PC-9 (cell line): ENCODE data around the gene ANGPTL7. TPM values are rescaled to one million over a fixed set of nuclear protein-coding genes. Genes with fewer than 3 reads are reported as not detected.

Experiments used
- BruUV-seq: library from RNA; stranded (reverse); fragments of 400-500 nt; replicated peaks from 2 replicates; lab custom pipeline; 2021; lab: Mats Ljungman, UMichigan
- CTCF ChIA-PET: fragments of 300-600 bp; sonication (Branson Sonifier 250); formaldehyde crosslinking; loops from one replicate; lab custom pipeline; 2022; ENCODE audit warnings: antibody characterized with exemption; lab: Charles Lee
- POLR2A ChIA-PET: fragments of 300-600 bp; sonication (Branson Sonifier 250); formaldehyde crosslinking; loops from one replicate; lab custom pipeline; 2022; ENCODE audit warnings: antibody characterized with exemption; ENCODE audit not compliant: unreplicated experiment; lab: Charles Lee
- DNase-seq, 2 experiments: peaks; one replicate each; pipeline versions ENCODE4 v3.0.0 to v3.0.0-alpha.2; 2015 to 2022; ENCODE audit warnings: mixed read lengths in 1 of 2
- H2AFZ ChIP-seq: fragments of 200-600 bp; sonication (generic); 2 replicates; pipeline ENCODE4 v1.8.1; 2017; ENCODE audit warnings: antibody characterized with exemption
- H3F3A ChIP-seq: fragments of 200-600 bp; sonication (generic); 2 replicates; pipeline ENCODE4 v1.8.1; 2017; ENCODE audit warnings: antibody characterized with exemption, mild to moderate bottlenecking, low read depth; ENCODE audit not compliant: insufficient read depth
- H3K27ac ChIP-seq: fragments of 200-600 bp; sonication (generic); 2 replicates; pipeline ENCODE4 v1.6.1; 2016; ENCODE audit warnings: mixed run types
- H3K27me3 ChIP-seq: fragments of 200-600 bp; sonication (generic); 2 replicates; pipeline ENCODE4 v1.6.1; 2016; ENCODE audit warnings: low read depth, mixed run types; ENCODE audit not compliant: insufficient read depth
- H3K36me3 ChIP-seq: fragments of 200-600 bp; sonication (generic); 2 replicates; pipeline ENCODE4 v1.6.1; 2016; ENCODE audit warnings: low read depth, mixed run types
- H3K4me1 ChIP-seq: fragments of 200-600 bp; sonication (generic); replicated peaks from 2 replicates; pipeline ENCODE4 v1.6.1; 2016; ENCODE audit warnings: mixed run types; ENCODE audit not compliant: insufficient read depth
- H3K4me2 ChIP-seq: fragments of 200-600 bp; sonication (generic); 2 replicates; pipeline ENCODE4 v1.6.1; 2017; ENCODE audit warnings: mixed run types
- H3K4me3 ChIP-seq: fragments of 200-600 bp; sonication (generic); 2 replicates; pipeline ENCODE4 v1.6.1; 2016; ENCODE audit warnings: mixed run types
- H3K79me2 ChIP-seq: fragments of 200-600 bp; sonication (generic); 2 replicates; pipeline ENCODE4 v1.6.1; 2017; ENCODE audit warnings: low read depth, mixed run types
- H3K9me2 ChIP-seq: fragments of 200-600 bp; sonication (generic); 2 replicates; pipeline ENCODE4 v1.8.1; 2017; ENCODE audit warnings: mild to moderate bottlenecking; ENCODE audit not compliant: insufficient read depth
- H3K9me3 ChIP-seq: fragments of 200-600 bp; sonication (generic); 2 replicates; pipeline ENCODE4 v1.8.1; 2016; ENCODE audit warnings: low read depth; ENCODE audit not compliant: insufficient read depth
- H4K20me1 ChIP-seq: fragments of 200-600 bp; sonication (generic); 2 replicates; pipeline ENCODE4 v1.8.1; 2017; ENCODE audit not compliant: insufficient read depth
- EZH2 ChIP-seq: fragments of 200-600 bp; sonication (generic); IDR thresholded peaks from 2 replicates; pipeline ENCODE4 v1.8.0; 2017; ENCODE audit warnings: antibody characterized with exemption, low read depth
- intact Hi-C: fragments of 100-400 bp; cut with micrococcal nuclease; formaldehyde crosslinking; loops from one replicate; pipeline ENCODE4 v1.10.0; 2022; ENCODE audit not compliant: unreplicated experiment
- total RNA-seq: library from RNA; stranded (reverse); gene quantifications from 2 replicates; pipeline ENCODE4 v1.2.3, GENCODE V29; 2021
- TF ChIP-seq, protein P1 (sequence below): fragments of 200-600 bp; sonication (generic); conservative IDR thresholded peaks from 2 replicates; pipeline ENCODE4 v1.6.1; 2017; ENCODE audit warnings: mixed run types, antibody characterized with exemption, mild to moderate bottlenecking, moderate library complexity

Gene ANGPTL7
- total RNA-seq, 1 experiment from 2014 or later, result not detected

DNA sequence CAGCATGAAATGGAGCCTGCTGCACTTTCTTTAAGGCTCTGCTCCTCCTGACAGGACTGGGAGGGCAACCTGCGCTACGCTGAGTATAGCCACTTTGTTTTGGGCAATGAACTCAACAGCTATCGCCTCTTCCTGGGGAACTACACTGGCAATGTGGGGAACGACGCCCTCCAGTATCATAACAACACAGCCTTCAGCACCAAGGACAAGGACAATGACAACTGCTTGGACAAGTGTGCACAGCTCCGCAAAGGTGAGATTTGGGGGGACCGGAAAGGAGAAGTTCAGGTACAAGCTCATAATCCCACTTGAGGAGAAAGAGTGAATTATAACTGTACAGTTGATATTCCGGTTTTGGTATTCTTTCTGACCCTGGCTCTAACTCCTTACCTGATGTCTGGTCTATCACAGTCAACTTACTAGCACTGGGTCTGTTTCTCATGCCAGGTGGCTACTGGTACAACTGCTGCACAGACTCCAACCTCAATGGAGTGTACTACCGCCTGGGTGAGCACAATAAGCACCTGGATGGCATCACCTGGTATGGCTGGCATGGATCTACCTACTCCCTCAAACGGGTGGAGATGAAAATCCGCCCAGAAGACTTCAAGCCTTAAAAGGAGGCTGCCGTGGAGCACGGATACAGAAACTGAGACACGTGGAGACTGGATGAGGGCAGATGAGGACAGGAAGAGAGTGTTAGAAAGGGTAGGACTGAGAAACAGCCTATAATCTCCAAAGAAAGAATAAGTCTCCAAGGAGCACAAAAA lies 5.4 kb downstream of the ANGPTL7 start:
- Histone ChIP-seq H3K4me2 (no peak overlapping the region), H3K27me3 (no peaks in the 10 kb centered on the region), H3K79me2 (no peaks in the 10 kb centered on the region), H3K27ac (no peak overlapping the region), H3K4me3 (no peak overlapping the region), H3K4me1 (no peaks in the 10 kb centered on the region), H3K9me3 (no peaks in the 10 kb centered on the region), H3K9me2 (no peaks in the 10 kb centered on the region), H3K36me3 (no peaks in the 10 kb centered on the region), H3F3A (no peaks in the 10 kb centered on the region), H2AFZ (no peak overlapping the region), H4K20me1 (no peaks in the 10 kb centered on the region)
- no TSS peak for BruUV-seq
- TF ChIP-seq, protein P1, sequence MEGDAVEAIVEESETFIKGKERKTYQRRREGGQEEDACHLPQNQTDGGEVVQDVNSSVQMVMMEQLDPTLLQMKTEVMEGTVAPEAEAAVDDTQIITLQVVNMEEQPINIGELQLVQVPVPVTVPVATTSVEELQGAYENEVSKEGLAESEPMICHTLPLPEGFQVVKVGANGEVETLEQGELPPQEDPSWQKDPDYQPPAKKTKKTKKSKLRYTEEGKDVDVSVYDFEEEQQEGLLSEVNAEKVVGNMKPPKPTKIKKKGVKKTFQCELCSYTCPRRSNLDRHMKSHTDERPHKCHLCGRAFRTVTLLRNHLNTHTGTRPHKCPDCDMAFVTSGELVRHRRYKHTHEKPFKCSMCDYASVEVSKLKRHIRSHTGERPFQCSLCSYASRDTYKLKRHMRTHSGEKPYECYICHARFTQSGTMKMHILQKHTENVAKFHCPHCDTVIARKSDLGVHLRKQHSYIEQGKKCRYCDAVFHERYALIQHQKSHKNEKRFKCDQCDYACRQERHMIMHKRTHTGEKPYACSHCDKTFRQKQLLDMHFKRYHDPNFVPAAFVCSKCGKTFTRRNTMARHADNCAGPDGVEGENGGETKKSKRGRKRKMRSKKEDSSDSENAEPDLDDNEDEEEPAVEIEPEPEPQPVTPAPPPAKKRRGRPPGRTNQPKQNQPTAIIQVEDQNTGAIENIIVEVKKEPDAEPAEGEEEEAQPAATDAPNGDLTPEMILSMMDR, result no peak
- no peak for TF ChIP-seq EZH2
- ChIA-PET CTCF (no interaction called here), POLR2A (no interaction called here)
- no peak for DNase-seq
- intact Hi-C loops, result no loop called here

DNA sequence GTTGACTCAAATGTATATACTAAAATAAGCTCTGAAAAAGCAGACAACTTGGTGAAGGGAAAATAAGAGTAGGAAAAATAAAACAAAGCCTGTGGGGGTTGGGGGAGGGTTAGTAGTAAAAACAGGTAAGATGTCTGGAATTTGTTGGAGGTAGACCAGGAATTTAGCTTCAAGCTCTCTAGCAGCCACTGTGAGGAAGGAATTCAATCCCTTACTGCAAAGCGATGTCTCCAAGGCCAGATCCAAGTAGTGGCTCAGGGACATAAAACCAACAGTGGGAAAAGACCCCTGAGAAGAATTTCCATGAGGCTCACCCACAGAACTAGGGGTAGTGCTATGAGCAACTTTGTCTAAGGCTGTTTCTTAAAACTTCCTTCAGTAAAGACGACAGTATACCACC lies 7.8 kb downstream of the ANGPTL7 start:
- no peaks in the 10 kb centered on the region; the same call in 1 of the 2 replicates for H3K36me3 ChIP-seq
- H3K4me1 ChIP-seq, result no peaks in the 10 kb centered on the region
- H3F3A ChIP-seq, result no peaks in the 10 kb centered on the region
- BruUV-seq, result no TSS peak
- DNase-seq, result no peak
- H3K4me3 ChIP-seq, result no peak overlapping the region
- intact Hi-C loops, result no loop called here
- H3K79me2 ChIP-seq, result no peaks in the 10 kb centered on the region
- H2AFZ ChIP-seq, result no peak overlapping the region
- ChIA-PET POLR2A (no interaction called here), CTCF (no interaction called here)
- H3K9me2 ChIP-seq, result no peaks in the 10 kb centered on the region
- H3K27me3 ChIP-seq, result no peaks in the 10 kb centered on the region
- no peaks in the 10 kb centered on the region for H3K9me3 ChIP-seq
- H3K27ac ChIP-seq, result no peak overlapping the region
- H3K4me2 ChIP-seq, result no peak overlapping the region
- no peaks in the 10 kb centered on the region for H4K20me1 ChIP-seq
- TF ChIP-seq, protein P1, result no peak
- TF ChIP-seq EZH2, result no peak

DNA sequence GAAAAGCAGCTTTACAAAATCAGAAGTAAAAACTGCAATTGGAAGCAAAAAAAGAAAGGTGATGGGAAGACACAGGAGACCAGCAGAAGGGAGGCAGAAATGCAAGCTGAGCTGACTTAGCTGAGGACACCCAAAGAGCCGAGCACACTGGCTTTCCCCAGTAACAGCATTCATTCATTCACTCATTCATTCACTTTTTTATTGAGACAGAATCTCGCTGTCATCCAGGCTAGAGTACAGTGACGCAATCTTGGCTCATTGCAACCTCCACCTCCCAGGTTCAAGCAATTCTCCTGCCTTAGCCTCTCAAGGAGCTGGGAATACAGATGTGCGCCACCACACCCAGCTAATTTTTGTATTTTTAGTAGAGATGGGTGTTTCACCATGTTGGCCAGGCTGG lies 8.2 kb downstream of the ANGPTL7 start:
- ChIA-PET POLR2A (no interaction called here), CTCF (no interaction called here)
- Histone ChIP-seq H4K20me1 (no peaks in the 10 kb centered on the region), H3K27me3 (no peaks in the 10 kb centered on the region), H3K4me2 (no peak overlapping the region), H3F3A (no peaks in the 10 kb centered on the region), H3K27ac (no peak overlapping the region), H3K9me2 (no peaks in the 10 kb centered on the region), H3K4me1 (no peaks in the 10 kb centered on the region), H3K9me3 (no peaks in the 10 kb centered on the region), H3K36me3 (no peaks in the 10 kb centered on the region; the same call in 1 of the 2 replicates), H2AFZ (no peak overlapping the region), H3K4me3 (no peak overlapping the region), H3K79me2 (no peaks in the 10 kb centered on the region)
- BruUV-seq, result no TSS peak
- intact Hi-C loops, result no loop called here
- TF ChIP-seq EZH2, result no peak
- TF ChIP-seq, protein P1, result no peak
- no peak for DNase-seq
